Mesothelial cell of epicardium (in vitro differentiated cells): Measurements from ENCODE around the gene DEPDC7. TPM values are rescaled to one million over a fixed set of nuclear protein-coding genes. Genes with fewer than 3 reads are reported as not detected.

Experiments used
- DNase-seq, 2 experiments: peaks; one replicate each; pipeline ENCODE4 v3.0.0; 2021; ENCODE audit warnings: low spot score in 2 of 2; ENCODE audit not compliant: unreplicated experiment in 2 of 2
- H3K27ac Mint-ChIP-seq: 2 replicates; pipeline ENCODE4 v1.8.0; 2021; ENCODE audit warnings: mixed read lengths
- H3K27me3 Mint-ChIP-seq: 2 replicates; pipeline ENCODE4 v1.8.0; 2021; ENCODE audit warnings: low read depth, mixed read lengths
- H3K36me3 Mint-ChIP-seq: 2 replicates; pipeline ENCODE4 v1.8.0; 2021; ENCODE audit warnings: mixed read lengths
- H3K4me1 Mint-ChIP-seq: 2 replicates; pipeline ENCODE4 v1.8.0; 2021; ENCODE audit warnings: mixed read lengths
- H3K4me3 Mint-ChIP-seq: 2 replicates; pipeline ENCODE4 v1.8.0; 2021; ENCODE audit warnings: mild to moderate bottlenecking, moderate library complexity, mixed read lengths
- H3K9me3 Mint-ChIP-seq: 2 replicates; pipeline ENCODE4 v1.8.0; 2021; ENCODE audit warnings: mixed read lengths
- CTCF ChIP-seq: fragments of 200-600 bp; sonication (generic); IDR thresholded peaks from one replicate; pipeline ENCODE4 v1.5.0; 2021; ENCODE audit warnings: antibody characterized with exemption; ENCODE audit not compliant: unreplicated experiment
- total RNA-seq: library from RNA; stranded (reverse); gene quantifications from 3 replicates; pipeline ENCODE4 v1.2.1, GENCODE V29; 2021

The DEPDC7 gene
- total RNA-seq, 1 donor from 2014 or later = 5.1 TPM

GRCh38 chr11:33001281-33001680 is 14.4 kb upstream of the DEPDC7 start:
- Mint-ChIP-seq H3K36me3 (peaks cover 4% of the 10 kb centered on the region), H3K4me3 (no peak overlapping the region), H3K9me3 (peaks cover 29% of the 10 kb centered on the region), H3K4me1 (no peaks in the 10 kb centered on the region), H3K27ac (no peak overlapping the region), H3K27me3 (peaks cover 6% of the 10 kb centered on the region)
- no peak for DNase-seq
- TF ChIP-seq CTCF = no peak

GRCh38 chr11:33001751-33002542 is 13.7 kb upstream of the DEPDC7 start:
- Mint-ChIP-seq H3K27ac (no peak overlapping the region), H3K4me3 (no peak overlapping the region), H3K36me3 (peaks cover 4% of the 10 kb centered on the region)

GRCh38 chr11:33005175-33005574 is 10.5 kb upstream of the DEPDC7 start:
- Mint-ChIP-seq H3K4me1 (no peaks in the 10 kb centered on the region), H3K27me3 (no peaks in the 10 kb centered on the region), H3K9me3 (peaks cover under 1% of the 10 kb centered on the region), H3K27ac (no peak overlapping the region), H3K36me3 (no peaks in the 10 kb centered on the region), H3K4me3 (no peak overlapping the region)
- DNase-seq = no peak
- no peak for TF ChIP-seq CTCF

More at GRCh38 chr11:33001751-33002542, 13.7 kb upstream of the DEPDC7 start:
- Mint-ChIP-seq H3K27me3 (peaks cover 4% of the 10 kb centered on the region), H3K9me3 (peaks cover 25% of the 10 kb centered on the region), H3K4me1 (no peaks in the 10 kb centered on the region)
- TF ChIP-seq CTCF = no peak
- DNase-seq = no peak

- Mint-ChIP-seq H3K27me3 (no peaks in the 10 kb centered on the region), H3K4me1 (no peaks in the 10 kb centered on the region), H3K9me3 (no peaks in the 10 kb centered on the region), H3K36me3 (no peaks in the 10 kb centered on the region), H3K4me3 (no peak overlapping the region), H3K27ac (no peak overlapping the region)
- TF ChIP-seq CTCF = no peak
- DNase-seq = no peak
These were observed 9.7 kb upstream of the DEPDC7 start for GRCh38 chr11:33006010-33006409.

- Mint-ChIP-seq H3K9me3 (no peaks in the 10 kb centered on the region), H3K27ac (no peak overlapping the region), H3K4me1 (peaks cover 16% of the 10 kb centered on the region), H3K27me3 (peaks cover 11% of the 10 kb centered on the region), H3K36me3 (no peaks in the 10 kb centered on the region), H3K4me3 (no peak overlapping the region)
- TF ChIP-seq CTCF = no peak
- DNase-seq = no peak
These were observed 1.9 kb upstream of the DEPDC7 start for GRCh38 chr11:33013755-33014154.
